Stimulated activated CD8-positive, alpha-beta memory T cell treated with anti-CD3 and anti-CD28 coated beads, Interleukin-2, amount 100 ng/mL, for 48 hours (primary cell): ENCODE data around the gene GSTT2B.
"Not testable (repeated sequence)": the region's sequence is repeated elsewhere in the genome, so short reads cannot be mapped to it uniquely, and the experiment has no call there.

Experiments used
- DNase-seq, 2 donors: peaks; one replicate each; pipeline ENCODE4 v3.0.0-alpha.2; 2020; ENCODE audit warnings: low read depth in 2 of 2

GSTT2B gene

GRCh38 chr22:23984430-23984829 is 23.4 kb upstream of the GSTT2B start:
- no peak for DNase-seq

DNA sequence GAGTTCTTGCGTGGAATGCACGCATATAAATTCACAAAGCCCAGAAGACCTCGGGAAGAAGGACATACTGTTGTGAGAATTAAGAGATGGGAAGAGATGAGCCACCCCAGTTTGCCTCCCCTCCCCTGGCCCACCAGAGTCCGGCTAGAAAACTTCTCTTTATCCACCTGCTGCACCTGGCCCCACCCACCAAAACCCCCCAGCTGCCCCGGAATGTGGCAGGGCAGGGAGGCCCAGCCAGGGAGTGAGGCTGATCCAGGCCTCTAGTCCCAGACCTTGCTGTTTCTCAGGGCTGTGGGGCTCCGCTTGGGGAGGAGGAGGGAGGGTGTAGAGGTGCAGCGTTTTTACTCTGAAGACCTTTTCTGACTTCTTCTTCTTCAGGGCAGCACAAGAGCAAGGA is 19.6 kb upstream of the GSTT2B start:
- not testable (repeated sequence) for DNase-seq

- not testable (repeated sequence) for DNase-seq
Measured at GRCh38 chr22:23979557-23980240, 18.7 kb upstream of the GSTT2B start, which contains the start of gene GSTT2. Gene GSTT2 (plus strand): TSS chr22:23980134.

- DNase-seq: not testable (repeated sequence)
Measured at GRCh38 chr22:23977304-23977703, 16.3 kb upstream of the GSTT2B start.

- not testable (repeated sequence) for DNase-seq
Measured at GRCh38 chr22:23974836-23975352, 13.9 kb upstream of the GSTT2B start.

DNA sequence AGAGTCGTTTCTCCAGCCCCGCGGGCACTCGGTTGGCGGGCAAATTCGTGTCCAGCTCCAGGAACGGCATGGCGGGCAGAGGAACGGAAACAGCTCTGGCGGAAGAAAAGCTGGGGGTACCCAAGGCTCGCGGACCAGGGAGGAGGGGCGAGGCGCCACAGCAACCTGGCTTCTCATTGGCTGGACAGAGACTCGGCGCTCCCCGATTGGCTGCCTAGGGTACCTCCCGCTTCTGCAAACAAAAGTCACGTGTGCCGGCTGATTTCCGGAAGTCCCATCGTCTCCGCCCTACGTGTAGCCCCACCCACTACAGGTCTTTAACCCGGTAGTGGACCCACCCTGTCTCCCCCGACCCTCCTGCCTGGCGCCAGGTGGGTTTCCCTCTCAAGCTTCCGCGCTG is 13.3 kb upstream of the GSTT2B start, which contains the start of gene DDT:
TSS of gene DDT (minus strand) at position 97 of the 400 bp plus-strand sequence. CDS start at position 70, 27 bp downstream.
- DNase-seq: not testable (repeated sequence)

DNA sequence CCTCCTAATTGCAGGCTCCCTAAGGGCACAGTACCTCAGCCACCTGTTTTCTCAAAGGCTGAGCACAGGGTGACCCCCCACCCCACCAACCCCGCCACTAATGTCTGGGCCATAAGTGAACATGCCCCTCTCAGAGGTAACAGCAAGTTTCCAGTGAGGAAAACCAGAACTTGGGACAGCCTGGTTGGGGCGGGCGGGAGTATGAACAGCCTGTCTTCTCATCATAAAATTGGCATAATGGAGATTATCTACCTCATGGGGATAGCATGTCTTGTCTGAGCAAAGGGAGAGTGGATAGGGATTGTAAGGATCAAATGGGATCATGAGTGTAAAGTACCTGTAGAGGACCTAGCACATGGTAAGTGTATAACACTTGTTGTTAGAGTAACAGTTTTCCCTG is 10.9 kb upstream of the GSTT2B start:
- not testable (repeated sequence) for DNase-seq

- no peak for DNase-seq
Measured at GRCh38 chr22:23970816-23971486, 10.0 kb upstream of the GSTT2B start.

DNA sequence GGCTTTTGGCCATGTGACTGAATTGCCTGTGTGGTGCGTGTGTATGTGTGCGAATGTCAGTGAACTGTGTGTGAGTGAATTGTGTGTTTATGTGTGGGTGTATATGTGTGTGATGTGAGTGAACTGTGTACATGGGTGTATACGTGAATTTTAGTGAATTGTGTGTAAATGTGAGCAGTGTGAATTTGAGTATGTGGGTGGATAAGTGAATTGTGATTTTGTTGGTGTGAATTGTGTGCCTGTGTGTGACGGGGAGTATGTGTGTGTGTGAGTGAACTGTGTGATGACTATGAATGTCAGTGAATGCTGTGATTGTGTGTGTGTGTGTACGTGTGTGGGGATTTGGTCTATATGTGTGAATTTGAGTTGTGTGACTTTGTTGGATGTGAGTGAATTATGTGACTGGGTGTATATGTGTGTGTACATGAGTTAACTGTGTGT is 9.2 kb upstream of the GSTT2B start:
- DNase-seq: no peak

- DNase-seq: no peak
Measured at GRCh38 chr22:23969071-23969470, 8.1 kb upstream of the GSTT2B start.

DNA sequence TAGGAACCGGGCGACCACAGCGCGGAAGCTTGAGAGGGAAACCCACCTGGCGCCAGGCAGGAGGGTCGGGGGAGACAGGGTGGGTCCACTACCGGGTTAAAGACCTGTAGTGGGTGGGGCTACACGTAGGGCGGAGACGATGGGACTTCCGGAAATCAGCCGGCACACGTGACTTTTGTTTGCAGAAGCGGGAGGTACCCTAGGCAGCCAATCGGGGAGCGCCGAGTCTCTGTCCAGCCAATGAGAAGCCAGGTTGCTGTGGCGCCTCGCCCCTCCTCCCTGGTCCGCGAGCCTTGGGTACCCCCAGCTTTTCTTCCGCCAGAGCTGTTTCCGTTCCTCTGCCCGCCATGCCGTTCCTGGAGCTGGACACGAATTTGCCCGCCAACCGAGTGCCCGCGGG is 5.6 kb upstream of the GSTT2B start, which contains the start of gene DDTL:
TSS of gene DDTL (plus strand) at position 321 of the 400 bp plus-strand sequence. CDS start at position 348, 27 bp downstream.
- not testable (repeated sequence) for DNase-seq

- DNase-seq: not testable (repeated sequence)
Measured at GRCh38 chr22:23966094-23966493, 5.1 kb upstream of the GSTT2B start.

DNA sequence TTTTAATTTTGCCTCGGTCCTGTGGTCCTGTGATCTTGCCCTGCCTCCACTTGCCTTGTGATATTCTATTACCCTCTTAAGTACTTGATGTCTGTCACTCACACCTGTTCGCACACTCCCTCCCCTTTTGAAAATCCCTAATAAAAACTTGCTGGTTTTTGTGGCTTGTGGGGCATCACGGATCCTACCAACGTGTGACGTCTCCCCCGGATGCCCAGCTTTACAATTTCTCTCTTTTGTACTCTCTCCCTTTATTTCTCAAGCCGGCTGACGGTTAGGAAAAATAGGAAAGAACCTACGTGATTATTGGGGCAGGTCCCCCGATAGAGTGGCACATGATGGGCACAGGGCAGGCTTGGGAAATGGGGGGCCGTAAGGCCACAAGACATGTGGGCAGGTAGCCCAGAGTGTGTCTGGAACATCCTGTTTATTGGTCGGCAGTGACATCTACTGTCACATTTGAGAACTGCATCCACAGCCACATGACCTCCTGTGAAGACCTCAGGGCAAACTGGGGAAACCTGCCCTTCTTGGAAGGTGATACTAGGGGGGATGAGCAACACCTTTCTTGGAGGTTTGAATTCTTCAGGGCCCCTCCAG is 4.6 kb downstream of the GSTT2B start:
- DNase-seq: peak; percentile 32 to 73

GRCh38 chr22:23955886-23956285 is 5.1 kb downstream of the GSTT2B start:
- DNase-seq: not testable (repeated sequence)

GRCh38 chr22:23954991-23955305 is 6.0 kb downstream of the GSTT2B start:
- DNase-seq: not testable (repeated sequence)

DNA sequence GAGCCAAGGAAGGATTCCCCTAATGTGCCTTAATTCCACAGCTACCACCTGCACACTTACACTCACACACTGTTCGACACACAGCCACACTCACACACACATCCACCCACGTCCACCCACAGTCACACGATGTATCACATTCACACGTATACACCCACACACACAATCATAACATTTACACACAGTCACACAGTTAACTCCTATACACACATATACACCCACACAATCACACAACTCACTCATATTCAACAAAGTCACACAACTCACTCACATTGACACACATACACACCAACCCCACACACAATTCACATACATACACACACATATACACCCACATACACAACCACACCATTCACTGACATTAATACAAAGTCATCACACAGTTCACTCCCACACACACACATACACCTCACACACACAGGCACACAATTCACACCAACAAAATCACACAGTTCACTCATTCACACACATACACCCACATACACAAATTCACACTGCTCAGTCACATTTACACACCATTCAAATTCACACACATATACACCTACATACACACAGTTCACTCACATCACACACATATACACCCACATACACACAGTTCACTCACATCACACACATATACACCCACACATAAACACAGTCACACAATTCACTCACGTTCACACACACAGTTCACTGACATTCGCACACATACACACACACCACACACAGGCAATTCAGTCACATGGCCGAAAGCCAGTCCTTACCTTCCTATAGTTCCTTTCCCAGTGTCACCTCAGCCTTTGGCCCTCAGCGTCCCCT is 6.6 kb downstream of the GSTT2B start:
- DNase-seq: not testable (repeated sequence)

- DNase-seq: not testable (repeated sequence)
Measured at GRCh38 chr22:23953485-23953884, 7.5 kb downstream of the GSTT2B start.

- not testable (repeated sequence) for DNase-seq
Measured at GRCh38 chr22:23952794-23953405, 8.1 kb downstream of the GSTT2B start.

- not testable (repeated sequence) for DNase-seq
Measured at GRCh38 chr22:23951383-23951782, 9.6 kb downstream of the GSTT2B start.

- not testable (repeated sequence) for DNase-seq
Measured at GRCh38 chr22:23949764-23950163, 11.2 kb downstream of the GSTT2B start.

GRCh38 chr22:23947391-23947790 is 13.6 kb downstream of the GSTT2B start:
- not testable (repeated sequence) for DNase-seq
